OCI-LY7 (cell line): ENCODE measurements around the gene SLC37A2.

ENCODE experiments used
- EZH2phosphoT487 ChIP-seq: fragments of 200-600 bp; sonication (generic); IDR thresholded peaks from 2 replicates; pipeline ENCODE4 v1.6.1; 2018; ENCODE audit warnings: low read depth, borderline replicate concordance, mild to moderate bottlenecking, mixed run types, antibody characterized with exemption, low read length, moderate library complexity, mixed read lengths
- TF ChIP-seq, protein P1 (sequence below): fragments of 200-600 bp; sonication (generic); conservative IDR thresholded peaks from 2 replicates; pipeline ENCODE4 v1.5.1; 2014; ENCODE audit warnings: mild to moderate bottlenecking, antibody characterized with exemption, low read length, moderate library complexity, mixed read lengths

DNA sequence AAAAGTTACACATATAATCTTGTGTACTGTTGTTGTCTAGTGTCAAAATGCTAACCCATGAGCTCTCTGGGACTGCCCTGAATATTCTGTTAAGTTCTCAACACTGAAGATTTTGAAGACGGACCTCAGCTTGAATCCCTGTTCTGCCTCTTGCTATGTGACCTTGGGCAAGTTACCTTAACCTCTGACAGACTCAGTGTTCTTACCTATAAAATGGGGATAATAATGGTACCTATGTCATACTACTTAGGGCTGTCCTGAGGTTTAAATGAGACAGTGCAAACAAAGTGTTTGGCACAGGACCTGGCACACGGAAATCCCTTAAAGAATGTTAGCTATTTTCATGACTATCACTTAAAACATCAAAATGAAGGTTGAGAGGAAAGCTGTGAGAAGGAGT, 37.0 kb downstream of the SLC37A2 start:
- TF ChIP-seq, protein P1, sequence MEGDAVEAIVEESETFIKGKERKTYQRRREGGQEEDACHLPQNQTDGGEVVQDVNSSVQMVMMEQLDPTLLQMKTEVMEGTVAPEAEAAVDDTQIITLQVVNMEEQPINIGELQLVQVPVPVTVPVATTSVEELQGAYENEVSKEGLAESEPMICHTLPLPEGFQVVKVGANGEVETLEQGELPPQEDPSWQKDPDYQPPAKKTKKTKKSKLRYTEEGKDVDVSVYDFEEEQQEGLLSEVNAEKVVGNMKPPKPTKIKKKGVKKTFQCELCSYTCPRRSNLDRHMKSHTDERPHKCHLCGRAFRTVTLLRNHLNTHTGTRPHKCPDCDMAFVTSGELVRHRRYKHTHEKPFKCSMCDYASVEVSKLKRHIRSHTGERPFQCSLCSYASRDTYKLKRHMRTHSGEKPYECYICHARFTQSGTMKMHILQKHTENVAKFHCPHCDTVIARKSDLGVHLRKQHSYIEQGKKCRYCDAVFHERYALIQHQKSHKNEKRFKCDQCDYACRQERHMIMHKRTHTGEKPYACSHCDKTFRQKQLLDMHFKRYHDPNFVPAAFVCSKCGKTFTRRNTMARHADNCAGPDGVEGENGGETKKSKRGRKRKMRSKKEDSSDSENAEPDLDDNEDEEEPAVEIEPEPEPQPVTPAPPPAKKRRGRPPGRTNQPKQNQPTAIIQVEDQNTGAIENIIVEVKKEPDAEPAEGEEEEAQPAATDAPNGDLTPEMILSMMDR = no peak
- TF ChIP-seq EZH2phosphoT487 = no peak
